Brain microvascular endothelial cell (primary cell): Measurements from ENCODE around the gene SERPINA4.

Experiments
- DNase-seq: peaks from one replicate; pipeline ENCODE4 v3.0.0-alpha.2; 2020
- H3K27ac ChIP-seq: fragments of 250-450 bp; sonication (Bioruptor Pico); 2 replicates; pipeline ENCODE4 v1.5.1; 2020; ENCODE audit warnings: mild to moderate bottlenecking, moderate library complexity
- H3K27me3 ChIP-seq: fragments of 250-450 bp; sonication (Bioruptor Pico); replicated peaks from 2 replicates; pipeline ENCODE4 v1.5.1; 2020; ENCODE audit warnings: mild to moderate bottlenecking
- H3K36me3 ChIP-seq: fragments of 250-450 bp; sonication (Bioruptor Pico); replicated peaks from 2 replicates; pipeline ENCODE4 v1.5.1; 2020; ENCODE audit warnings: mild to moderate bottlenecking
- H3K4me3 ChIP-seq: 2 replicates; pipeline ENCODE4 v1.5.1; 2011; ENCODE audit warnings: low read depth, mild to moderate bottlenecking, control low read depth, low read length, moderate library complexity
- CTCF ChIP-seq: IDR thresholded peaks from 2 replicates; pipeline ENCODE4 v1.5.1; 2011; ENCODE audit warnings: low read depth, mild to moderate bottlenecking, moderate library complexity, low read length, control low read depth, inconsistent platforms; ENCODE audit errors: missing control alignments
- in situ Hi-C: cut with HindIII; loops from 2 replicates; pipeline ENCODE4 v1.10.0; 2017; ENCODE audit warnings: low sequenced_read_pairs, low pct_ligation_motif_present

The SERPINA4 gene

DNA sequence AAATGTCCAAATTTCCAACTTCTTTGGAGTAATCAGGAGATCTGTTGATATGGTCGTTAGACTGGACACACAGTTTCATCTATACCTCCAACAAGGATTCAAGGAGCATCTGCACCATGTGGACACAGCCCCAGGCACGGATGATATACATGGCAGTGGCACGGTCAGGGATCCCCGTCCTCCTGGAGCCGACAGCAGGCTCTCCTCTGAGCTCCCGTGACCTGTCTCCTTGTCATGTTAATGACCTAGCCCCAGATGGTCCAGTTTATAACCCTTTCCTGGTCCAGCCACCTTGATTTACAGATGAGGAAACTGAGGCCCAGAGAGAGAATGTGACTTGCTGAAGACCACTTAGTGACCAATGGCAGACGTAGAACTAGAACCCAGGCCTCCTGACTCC is 16.5 kb upstream of the SERPINA4 start:
- DNase-seq, result no peak
- in situ Hi-C loops, result no loop called here

GRCh38 chr14:94545131-94545841 is 16.0 kb upstream of the SERPINA4 start:
- Histone ChIP-seq H3K36me3 (no peaks in the 10 kb centered on the region), H3K27me3 (no peaks in the 10 kb centered on the region), H3K4me3 (no peak overlapping the region), H3K27ac (peak overlapping the region; percentile 11)
- peak; percentile 48 for DNase-seq
- no peak for TF ChIP-seq CTCF
- in situ Hi-C loops, result no loop called here

More for the DNA sequence above, 16.5 kb upstream of the SERPINA4 start:
- Histone ChIP-seq H3K27ac (peak overlapping the region; percentile 11), H3K4me3 (no peak overlapping the region), H3K27me3 (no peaks in the 10 kb centered on the region), H3K36me3 (no peaks in the 10 kb centered on the region)
- TF ChIP-seq CTCF, result no peak

DNA sequence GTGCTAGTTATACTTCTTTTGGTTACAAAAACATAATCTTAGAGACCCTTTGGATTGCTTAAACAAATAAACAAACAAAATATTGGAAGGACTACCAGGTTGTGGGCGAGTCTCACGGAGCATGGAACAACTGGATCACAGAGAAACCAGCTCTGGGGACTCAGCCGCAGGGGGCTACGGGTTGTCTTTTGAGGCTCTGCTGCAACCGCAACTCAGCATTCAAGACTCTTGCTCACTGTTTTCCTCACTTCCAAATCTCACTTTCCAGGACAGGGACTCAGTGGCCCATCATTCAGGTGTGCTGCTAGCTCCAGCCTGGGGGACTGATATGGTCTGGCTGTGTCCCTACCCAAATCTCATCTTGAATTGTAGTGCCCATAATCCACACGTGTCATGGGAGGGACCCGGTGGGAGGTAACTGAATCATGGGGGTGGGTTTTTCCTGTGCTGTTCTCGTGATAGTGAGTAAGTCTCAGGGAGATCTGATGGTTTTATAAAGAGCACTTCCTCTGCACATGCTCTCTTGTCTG is 14.0 kb upstream of the SERPINA4 start:
- no peak for TF ChIP-seq CTCF
- in situ Hi-C loops, result no loop called here
- Histone ChIP-seq H3K27me3 (no peaks in the 10 kb centered on the region), H3K4me3 (no peak overlapping the region), H3K36me3 (no peaks in the 10 kb centered on the region), H3K27ac (no peak overlapping the region)
- DNase-seq, result no peak

- no peak for DNase-seq
- no peak for TF ChIP-seq CTCF
- Histone ChIP-seq H3K4me3 (no peak overlapping the region), H3K27ac (no peak overlapping the region), H3K27me3 (no peaks in the 10 kb centered on the region), H3K36me3 (no peaks in the 10 kb centered on the region)
- in situ Hi-C loops, result no loop called here
These were observed 13.5 kb upstream of the SERPINA4 start for GRCh38 chr14:94547726-94548125.

DNA sequence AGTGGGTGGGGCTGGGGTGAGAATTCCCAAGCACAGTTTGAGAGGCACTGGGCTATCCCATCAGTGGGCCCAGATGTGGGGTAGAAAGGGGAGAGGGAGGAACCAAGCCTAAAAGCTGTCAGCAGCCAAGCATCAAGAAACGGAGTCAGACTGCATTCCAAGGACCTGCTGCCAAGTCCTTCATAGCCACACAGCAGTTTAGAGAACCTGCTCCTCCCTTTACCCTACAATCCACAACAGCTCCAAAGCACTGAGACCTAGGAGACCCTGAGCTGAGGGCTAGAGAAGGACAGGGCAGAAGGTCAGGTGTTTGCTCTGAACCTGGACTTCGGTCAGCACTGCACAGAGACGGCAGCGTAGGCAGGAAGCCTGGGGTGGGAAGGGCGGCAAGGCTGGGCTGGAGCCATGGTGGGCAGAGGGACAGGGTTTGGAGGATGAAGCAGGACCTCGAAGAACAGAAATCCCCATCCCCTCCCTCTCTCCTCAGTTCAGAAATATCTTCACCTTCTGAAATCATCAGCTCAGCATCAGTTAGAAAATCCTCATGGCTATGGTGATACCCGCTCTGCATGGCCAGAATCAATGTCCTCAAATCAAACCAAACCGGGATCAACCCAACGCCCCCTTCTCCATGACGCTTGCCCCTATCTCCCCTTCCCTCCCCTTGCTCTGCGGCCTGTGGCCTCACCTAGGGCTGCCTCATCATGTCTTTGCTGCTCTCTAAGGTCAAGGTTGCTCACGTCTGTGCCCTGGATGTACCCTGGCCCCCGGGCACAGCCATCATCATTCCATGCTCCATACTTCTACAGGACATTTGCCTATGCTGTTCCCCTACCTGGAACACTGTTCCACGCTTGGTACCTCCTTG is 12.9 kb upstream of the SERPINA4 start:
- H3K27me3 ChIP-seq, result no peaks in the 10 kb centered on the region
- TF ChIP-seq CTCF, result no peak
- no peaks in the 10 kb centered on the region for H3K36me3 ChIP-seq
- in situ Hi-C loops, result no loop called here
- H3K27ac ChIP-seq, result no peak overlapping the region
- H3K4me3 ChIP-seq, result no peak overlapping the region
- no peak for DNase-seq
